ENCODE data around the gene FGF4. TPM values are rescaled to one million over a fixed set of nuclear protein-coding genes. Genes with fewer than 3 reads are reported as not detected.

FGF4 gene
- total and polyA plus RNA-seq, 12 donors, result not detected

DNA sequence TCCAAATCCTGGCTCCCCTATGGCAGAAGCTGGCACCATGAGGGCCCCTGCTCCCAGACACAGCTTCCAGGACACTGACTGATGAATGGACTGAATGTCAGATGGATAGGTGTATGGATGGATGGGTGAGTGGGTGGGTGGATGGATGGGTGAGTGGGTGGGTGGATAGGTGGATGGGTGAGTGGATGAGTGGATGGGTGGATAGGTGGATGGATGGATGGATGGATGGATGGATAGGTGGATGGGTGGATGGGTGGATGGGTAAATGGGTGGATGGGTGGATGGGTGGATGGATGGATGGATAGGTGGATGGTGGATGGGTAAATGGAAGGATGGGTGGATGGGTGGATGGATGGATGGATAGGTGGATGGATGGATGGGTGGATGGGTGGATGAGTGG, 39.8 kb upstream of the FGF4 start:
- no peak for TF ChIP-seq POLR2A (IDR thresholded peaks at IDR 0.05)
- TF ChIP-seq, protein P1, sequence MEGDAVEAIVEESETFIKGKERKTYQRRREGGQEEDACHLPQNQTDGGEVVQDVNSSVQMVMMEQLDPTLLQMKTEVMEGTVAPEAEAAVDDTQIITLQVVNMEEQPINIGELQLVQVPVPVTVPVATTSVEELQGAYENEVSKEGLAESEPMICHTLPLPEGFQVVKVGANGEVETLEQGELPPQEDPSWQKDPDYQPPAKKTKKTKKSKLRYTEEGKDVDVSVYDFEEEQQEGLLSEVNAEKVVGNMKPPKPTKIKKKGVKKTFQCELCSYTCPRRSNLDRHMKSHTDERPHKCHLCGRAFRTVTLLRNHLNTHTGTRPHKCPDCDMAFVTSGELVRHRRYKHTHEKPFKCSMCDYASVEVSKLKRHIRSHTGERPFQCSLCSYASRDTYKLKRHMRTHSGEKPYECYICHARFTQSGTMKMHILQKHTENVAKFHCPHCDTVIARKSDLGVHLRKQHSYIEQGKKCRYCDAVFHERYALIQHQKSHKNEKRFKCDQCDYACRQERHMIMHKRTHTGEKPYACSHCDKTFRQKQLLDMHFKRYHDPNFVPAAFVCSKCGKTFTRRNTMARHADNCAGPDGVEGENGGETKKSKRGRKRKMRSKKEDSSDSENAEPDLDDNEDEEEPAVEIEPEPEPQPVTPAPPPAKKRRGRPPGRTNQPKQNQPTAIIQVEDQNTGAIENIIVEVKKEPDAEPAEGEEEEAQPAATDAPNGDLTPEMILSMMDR (IDR thresholded peaks at IDR 0.05), result no peak
- peaks cover 43% of the 10 kb centered on the region for H3K27me3 ChIP-seq
- H3K4me1 ChIP-seq (replicated peaks in 1 of 2), result no peaks in the 10 kb centered on the region
- H3K9me3 ChIP-seq (replicated peaks in 1 of 3), result no peaks in the 10 kb centered on the region
- H3K4me3 ChIP-seq, result no peak overlapping the region
- no peak for DNase-seq
- intact Hi-C loops (cut with DNase I), result no loop called here
- H3K36me3 ChIP-seq (replicated peaks in 1 of 2), result no peaks in the 10 kb centered on the region
- H3K27ac ChIP-seq, result no peak overlapping the region

DNA sequence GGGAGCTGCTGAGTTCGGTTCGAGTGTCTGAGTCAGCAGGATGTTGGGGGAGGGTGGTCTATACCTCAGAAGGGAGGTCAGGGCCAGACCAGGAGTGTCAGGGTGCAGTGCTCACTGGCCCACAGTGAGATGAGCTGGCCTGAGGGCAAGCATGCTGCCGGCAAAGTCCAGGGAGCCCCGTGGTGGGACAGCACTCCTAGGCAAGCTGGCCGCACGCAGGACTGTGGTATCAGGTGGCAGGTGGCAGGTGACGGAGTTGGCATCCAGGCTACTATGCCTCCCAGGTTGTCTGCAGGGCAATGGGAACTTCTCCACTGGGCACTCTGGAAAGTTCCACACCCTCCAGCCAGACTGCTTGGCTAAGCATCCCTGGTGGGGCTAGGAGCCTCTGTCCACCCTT, 39.3 kb upstream of the FGF4 start:
- Histone ChIP-seq H3K36me3 (replicated peaks in 1 of 2) (no peaks in the 10 kb centered on the region), H3K4me1 (replicated peaks in 1 of 2) (no peaks in the 10 kb centered on the region), H3K4me3 (no peak overlapping the region), H3K27me3 (peaks cover 38% of the 10 kb centered on the region), H3K27ac (no peak overlapping the region), H3K9me3 (replicated peaks in 1 of 3) (no peaks in the 10 kb centered on the region)
- TF ChIP-seq, protein P1 (IDR thresholded peaks at IDR 0.05), result no peak
- no peak for TF ChIP-seq POLR2A (IDR thresholded peaks at IDR 0.05)
- intact Hi-C loops (cut with DNase I), result no loop called here
- no peak for DNase-seq
- WGBS, 4 donors, result 81 to 83% (median 82%) methylated on average over 4 to 7 of the region's 7 CpGs

DNA sequence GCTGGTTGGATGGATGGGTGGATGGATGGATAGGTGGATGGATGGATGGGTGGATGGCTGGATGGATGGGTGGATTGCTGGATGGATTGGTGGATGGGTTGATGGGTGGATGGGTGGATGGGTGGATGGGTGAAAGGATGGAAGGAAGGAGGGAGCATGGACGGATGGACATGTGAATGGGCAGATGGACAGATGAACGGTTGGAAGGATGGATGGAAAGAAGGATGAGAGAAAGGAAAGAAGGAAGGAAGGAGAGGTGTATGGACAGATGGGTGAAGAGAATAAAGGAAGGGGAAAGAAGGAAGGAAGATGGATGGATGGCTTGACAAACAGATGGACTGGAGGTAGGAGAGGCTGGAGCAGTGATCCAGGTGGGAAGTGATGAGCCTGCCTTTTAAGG, 38.7 kb upstream of the FGF4 start:
- Histone ChIP-seq H3K4me1 (replicated peaks in 1 of 2) (no peaks in the 10 kb centered on the region), H3K27me3 (peaks cover 32% of the 10 kb centered on the region), H3K9me3 (replicated peaks in 1 of 3) (no peaks in the 10 kb centered on the region), H3K36me3 (replicated peaks in 1 of 2) (no peaks in the 10 kb centered on the region), H3K4me3 (no peak overlapping the region), H3K27ac (no peak overlapping the region)
- 64 to 81% (median 71%) methylated on average over 2 of the region's 2 CpGs for WGBS, 4 donors
- no peak for DNase-seq
- intact Hi-C loops (cut with DNase I), result no loop called here
- TF ChIP-seq POLR2A (IDR thresholded peaks at IDR 0.05), result no peak
- TF ChIP-seq, protein P1 (IDR thresholded peaks at IDR 0.05), result no peak

DNA sequence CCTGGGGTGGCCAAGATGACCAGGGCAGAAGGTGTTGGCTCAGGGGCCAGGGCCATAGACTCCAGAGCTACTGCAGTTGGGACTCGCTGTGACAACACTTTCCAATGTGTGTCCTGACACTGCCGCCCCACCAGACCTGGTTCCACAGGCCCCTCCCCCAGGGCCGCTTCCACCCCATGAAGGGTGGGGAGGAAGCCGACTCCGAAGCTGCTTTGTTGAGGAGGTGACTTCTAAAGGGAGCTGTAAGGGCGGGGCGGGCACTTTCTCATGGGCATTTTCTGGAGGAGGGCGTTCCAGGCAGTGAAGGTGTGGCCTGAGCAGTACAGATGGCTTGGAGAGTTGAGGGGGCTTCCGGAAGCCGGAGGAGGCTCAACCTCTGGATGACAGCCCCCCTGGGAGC, 37.8 kb upstream of the FGF4 start:
- 71 to 93% (median 82%) methylated on average over 2 to 10 of the region's 10 CpGs for WGBS, 4 donors
- intact Hi-C loops (cut with DNase I), result no loop called here
- Histone ChIP-seq H3K9me3 (replicated peaks in 1 of 3) (no peaks in the 10 kb centered on the region), H3K27ac (no peak overlapping the region), H3K27me3 (peaks cover 23% of the 10 kb centered on the region), H3K4me1 (replicated peaks in 1 of 2) (no peaks in the 10 kb centered on the region), H3K36me3 (replicated peaks in 1 of 2) (no peaks in the 10 kb centered on the region), H3K4me3 (no peak overlapping the region)
- no peak for DNase-seq
- TF ChIP-seq POLR2A (IDR thresholded peaks at IDR 0.05), result no peak
- TF ChIP-seq, protein P1 (IDR thresholded peaks at IDR 0.05), result no peak
